Duodenal mucosa (tissue), 2 donors: ENCODE data around the gene GIGYF1.
A peak's percentile ranks its signal among the peaks of the same experiment; 100 is the strongest.
"Not testable (repeated sequence)": the region's sequence is repeated elsewhere in the genome, so short reads cannot be mapped to it uniquely, and the experiment has no call there.

ENCODE experiments used
- H3K27ac ChIP-seq: one replicate; pipeline ENCODE4 v1.7.0; 2013; ENCODE audit warnings: low read depth, low read length
- H3K27me3 ChIP-seq, 2 donors: one replicate each; pipeline ENCODE4 v1.7.0; 2013; ENCODE audit warnings: low read length in 2 of 2, control low read depth in 1 of 2; ENCODE audit not compliant: insufficient read depth in 2 of 2, control insufficient read depth in 1 of 2
- H3K36me3 ChIP-seq, 2 donors: one replicate each; pipeline ENCODE4 v1.7.0; 2013; ENCODE audit warnings: low read length in 2 of 2, control low read depth in 1 of 2; ENCODE audit not compliant: insufficient read depth in 2 of 2, control insufficient read depth in 1 of 2
- H3K4me1 ChIP-seq, 2 donors: one replicate each; pipeline ENCODE4 v1.7.0; 2013; ENCODE audit warnings: low read length in 2 of 2, control low read depth in 1 of 2; ENCODE audit not compliant: insufficient read depth in 2 of 2, control insufficient read depth in 1 of 2
- H3K4me3 ChIP-seq, 2 donors: one replicate each; pipeline ENCODE4 v1.7.0; 2013; ENCODE audit warnings: low read length in 2 of 2, low read depth in 1 of 2
- H3K9ac ChIP-seq, 2 donors: one replicate each; pipeline ENCODE4 v1.7.0; 2013; ENCODE audit warnings: low read length in 2 of 2, low read depth in 1 of 2
- H3K9me3 ChIP-seq, 2 donors: one replicate each; pipeline ENCODE4 v1.7.0; 2013; ENCODE audit warnings: low read length in 2 of 2, control low read depth in 1 of 2; ENCODE audit not compliant: control insufficient read depth in 1 of 2

Gene GIGYF1

GRCh38 chr7:100694098-100694745 is at the start of gene GIGYF1:
Gene GIGYF1 (minus strand): TSS chr7:100694250. CDS start chr7:100688238, 6,012 bp downstream.
- no peaks in the 10 kb centered on the region for H3K9me3 ChIP-seq
- peak within 1 kb of the TSS; percentile 74 to 80 for H3K4me3 ChIP-seq
- H3K9ac ChIP-seq: peak within 1 kb of the TSS; percentile 56 to 70
- H3K27ac ChIP-seq: no peak within 1 kb of the TSS
- H3K27me3 ChIP-seq: no peaks in the 10 kb centered on the region
- H3K36me3 ChIP-seq: peaks cover 0 to 7% of the 10 kb centered on the region in 2 donors
- H3K4me1 ChIP-seq: peaks cover 17 to 24% of the 10 kb centered on the region in 2 donors

GRCh38 chr7:100739934-100740333 is 45.9 kb upstream of the GIGYF1 start:
- H3K9ac ChIP-seq: no peak overlapping the region
- no peak overlapping the region for H3K4me3 ChIP-seq
- H3K4me1 ChIP-seq: no peaks in the 10 kb centered on the region
- no peaks in the 10 kb centered on the region for H3K27me3 ChIP-seq
- no peaks in the 10 kb centered on the region for H3K36me3 ChIP-seq
- no peak overlapping the region for H3K27ac ChIP-seq
- no peaks in the 10 kb centered on the region for H3K9me3 ChIP-seq

- no peaks in the 10 kb centered on the region for H3K4me1 ChIP-seq
- H3K27me3 ChIP-seq: no peaks in the 10 kb centered on the region
- no peaks in the 10 kb centered on the region for H3K9me3 ChIP-seq
- no peak overlapping the region for H3K27ac ChIP-seq
- H3K36me3 ChIP-seq: no peaks in the 10 kb centered on the region
- H3K4me3 ChIP-seq: no peak overlapping the region
- no peak overlapping the region for H3K9ac ChIP-seq
Observed at GRCh38 chr7:100736671-100737070, 42.6 kb upstream of the GIGYF1 start.

GRCh38 chr7:100735730-100736129 is 41.7 kb upstream of the GIGYF1 start:
- Histone ChIP-seq H3K27me3 (no peaks in the 10 kb centered on the region), H3K9ac (no peak overlapping the region), H3K9me3 (no peaks in the 10 kb centered on the region), H3K4me1 (no peaks in the 10 kb centered on the region), H3K36me3 (no peaks in the 10 kb centered on the region), H3K4me3 (no peak overlapping the region), H3K27ac (no peak overlapping the region)

GRCh38 chr7:100731937-100732636 is 38.0 kb upstream of the GIGYF1 start:
- H3K27me3 ChIP-seq: peaks cover 3 to 6% of the 10 kb centered on the region in 2 donors
- H3K9me3 ChIP-seq: no peaks in the 10 kb centered on the region
- H3K27ac ChIP-seq: no peak overlapping the region
- no peaks in the 10 kb centered on the region for H3K4me1 ChIP-seq
- H3K4me3 ChIP-seq: no peak overlapping the region
- no peak overlapping the region for H3K9ac ChIP-seq
- no peaks in the 10 kb centered on the region for H3K36me3 ChIP-seq

- Histone ChIP-seq H3K4me1 (no peaks in the 10 kb centered on the region), H3K4me3 (no peak overlapping the region), H3K27me3 (peaks cover 6 to 8% of the 10 kb centered on the region in 2 donors), H3K27ac (no peak overlapping the region), H3K9me3 (no peaks in the 10 kb centered on the region), H3K36me3 (no peaks in the 10 kb centered on the region), H3K9ac (no peak overlapping the region)
Observed at GRCh38 chr7:100730136-100730800, 36.2 kb upstream of the GIGYF1 start.

- Histone ChIP-seq H3K9ac (no peak overlapping the region), H3K27me3 (peaks cover 8 to 10% of the 10 kb centered on the region in 2 donors)
Observed at GRCh38 chr7:100728196-100728595, 34.1 kb upstream of the GIGYF1 start.

GRCh38 chr7:100726996-100727761 is 33.1 kb upstream of the GIGYF1 start:
- no peak overlapping the region for H3K4me3 ChIP-seq
- no peak overlapping the region for H3K27ac ChIP-seq
- H3K4me1 ChIP-seq: no peaks in the 10 kb centered on the region
- H3K27me3 ChIP-seq: peaks cover 8 to 10% of the 10 kb centered on the region in 2 donors
- no peaks in the 10 kb centered on the region for H3K36me3 ChIP-seq
- H3K9me3 ChIP-seq: no peaks in the 10 kb centered on the region
- no peak overlapping the region for H3K9ac ChIP-seq

More at GRCh38 chr7:100728196-100728595, 34.1 kb upstream of the GIGYF1 start:
- Histone ChIP-seq H3K4me3 (no peak overlapping the region), H3K9me3 (no peaks in the 10 kb centered on the region), H3K27ac (no peak overlapping the region), H3K4me1 (no peaks in the 10 kb centered on the region), H3K36me3 (no peaks in the 10 kb centered on the region)

GRCh38 chr7:100724364-100724763 is 30.3 kb upstream of the GIGYF1 start:
- H3K27ac ChIP-seq, H3K9me3 ChIP-seq, H3K9ac ChIP-seq, H3K36me3 ChIP-seq, H3K4me3 ChIP-seq, H3K4me1 ChIP-seq: not testable (repeated sequence)
- H3K27me3 ChIP-seq: peaks cover 23 to 31% of the 10 kb centered on the region in 2 donors
